Bronchial epithelial cell (primary cell): ENCODE results near the gene CD96. TPM values are rescaled to one million over a fixed set of nuclear protein-coding genes. Genes with fewer than 3 reads are reported as not detected.
"Not testable (repeated sequence)": the region's sequence is repeated elsewhere in the genome, so short reads cannot be mapped to it uniquely, and the experiment has no call there.

Experiments
- DNase-seq: peaks from one replicate; pipeline ENCODE4 v3.0.0-alpha.2; 2010; ENCODE audit warnings: low read depth
- FAIRE-seq: peaks from 2 replicates; lab custom pipeline; 2011; peaks lifted over from hg19 to GRCh38; lab: Jason Lieb, UNC
- H3K27me3 ChIP-seq: 2 replicates; pipeline ENCODE4 v1.5.1; 2011; ENCODE audit warnings: low read length; ENCODE audit not compliant: control insufficient read depth, insufficient read depth
- H3K36me3 ChIP-seq: 2 replicates; pipeline ENCODE4 v1.5.1; 2011; ENCODE audit warnings: low read length; ENCODE audit not compliant: control insufficient read depth, insufficient read depth
- H3K4me3 ChIP-seq: 2 replicates; pipeline ENCODE4 v1.5.1; 2011; ENCODE audit warnings: mild to moderate bottlenecking, low read depth, low read length, control low read depth
- CTCF ChIP-seq: IDR thresholded peaks from 2 replicates; pipeline ENCODE4 v1.5.1; 2011; ENCODE audit warnings: mild to moderate bottlenecking, moderate library complexity, low read length, control low read depth, inconsistent platforms; ENCODE audit not compliant: insufficient read depth, severe bottlenecking
- total RNA-seq: library from RNA; depleted of rRNA; stranded (reverse); fragments of >200 nt; gene quantifications from 2 replicates; pipeline ENCODE4 v1.2.1, GENCODE V29; 2014

Gene CD96
- total RNA-seq, 1 donor from 2014 or later, result not detected

- FAIRE-seq, result no peak
- Histone ChIP-seq H3K4me3 (no peak overlapping the region), H3K27me3 (no peaks in the 10 kb centered on the region), H3K36me3 (no peaks in the 10 kb centered on the region)
- peak; percentile 18 for DNase-seq
- TF ChIP-seq CTCF, result no peak
Observed at GRCh38 chr3:111667170-111667569, 125.2 kb downstream of the CD96 start.

- Histone ChIP-seq H3K27me3 (no peaks in the 10 kb centered on the region), H3K4me3 (no peak overlapping the region), H3K36me3 (no peaks in the 10 kb centered on the region)
- FAIRE-seq, result no peak
- DNase-seq, result peak; percentile 42
- TF ChIP-seq CTCF, result no peak
Observed at GRCh38 chr3:111667621-111668239, 125.7 kb downstream of the CD96 start.

- H3K4me3 ChIP-seq, result no peak overlapping the region
Observed at GRCh38 chr3:111668326-111668725, 126.3 kb downstream of the CD96 start.

GRCh38 chr3:111668888-111669488 is 127.0 kb downstream of the CD96 start:
- no peak for FAIRE-seq
- H3K36me3 ChIP-seq, result no peaks in the 10 kb centered on the region
- peak; percentile 67 for DNase-seq
- peak; percentile 62 for TF ChIP-seq CTCF
- H3K27me3 ChIP-seq, result no peaks in the 10 kb centered on the region
- no peak overlapping the region for H3K4me3 ChIP-seq

More at GRCh38 chr3:111668326-111668725, 126.3 kb downstream of the CD96 start:
- DNase-seq (no peak), FAIRE-seq (no peak)
- Histone ChIP-seq H3K27me3 (no peaks in the 10 kb centered on the region), H3K36me3 (no peaks in the 10 kb centered on the region)
- no peak for TF ChIP-seq CTCF

- Histone ChIP-seq H3K4me3 (no peak overlapping the region), H3K27me3 (no peaks in the 10 kb centered on the region), H3K36me3 (no peaks in the 10 kb centered on the region)
- DNase-seq (peak; percentile 41), FAIRE-seq (peak; percentile 28)
- TF ChIP-seq CTCF, result no peak
Observed at GRCh38 chr3:111669926-111670630, 128.1 kb downstream of the CD96 start.

GRCh38 chr3:111672461-111672860 is 130.5 kb downstream of the CD96 start:
- not testable (repeated sequence) for H3K4me3 ChIP-seq, H3K36me3 ChIP-seq, DNase-seq, H3K27me3 ChIP-seq, FAIRE-seq
